GM12892 (cell line): ENCODE measurements around the gene FOXN1.

Source experiments
- DNase-seq: peaks from one replicate; pipeline ENCODE4 v3.0.0; 2011; ENCODE audit not compliant: insufficient read length
- FAIRE-seq: peaks from 2 replicates; lab custom pipeline; 2011; peaks lifted over from hg19 to GRCh38; lab: Jason Lieb, UNC
- POLR2A ChIP-seq: IDR thresholded peaks from 2 replicates; pipeline ENCODE4 v1.6.1; 2011; ENCODE audit warnings: low read depth, low read length, control low read depth
- POLR2AphosphoS5 ChIP-seq: IDR thresholded peaks from 2 replicates; pipeline ENCODE4 v1.6.1; 2011; ENCODE audit warnings: low read depth, low read length, control low read depth
- TAF1 ChIP-seq: IDR thresholded peaks from 2 replicates; pipeline ENCODE4 v1.6.1; 2011; ENCODE audit warnings: low read depth, mild to moderate bottlenecking, control low read depth, low read length, borderline replicate concordance

FOXN1 gene

DNA sequence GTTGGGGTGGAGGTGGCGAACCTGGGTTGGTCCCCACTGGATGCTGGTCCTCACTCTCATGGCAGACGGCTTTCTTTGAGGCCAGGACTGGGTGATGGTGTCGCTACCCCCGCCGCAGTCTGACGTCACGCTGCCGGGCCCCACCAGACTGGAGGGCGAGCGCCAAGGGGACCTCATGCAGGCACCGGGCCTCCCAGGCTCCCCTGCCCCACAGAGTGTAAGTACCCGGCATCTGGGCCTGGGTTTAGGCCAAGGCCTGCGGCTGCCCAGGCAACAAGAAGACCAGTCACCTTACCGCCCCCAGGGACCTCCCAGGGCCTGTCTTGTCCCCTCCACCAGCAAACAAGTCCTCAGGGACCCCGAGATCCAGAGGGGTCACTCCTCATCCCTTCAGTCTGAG lies 17.7 kb downstream of the FOXN1 start:
- DNase-seq (no peak), FAIRE-seq (no peak)
- no peak for TF ChIP-seq TAF1
- TF ChIP-seq POLR2A, result no peak
- TF ChIP-seq POLR2AphosphoS5, result no peak

DNA sequence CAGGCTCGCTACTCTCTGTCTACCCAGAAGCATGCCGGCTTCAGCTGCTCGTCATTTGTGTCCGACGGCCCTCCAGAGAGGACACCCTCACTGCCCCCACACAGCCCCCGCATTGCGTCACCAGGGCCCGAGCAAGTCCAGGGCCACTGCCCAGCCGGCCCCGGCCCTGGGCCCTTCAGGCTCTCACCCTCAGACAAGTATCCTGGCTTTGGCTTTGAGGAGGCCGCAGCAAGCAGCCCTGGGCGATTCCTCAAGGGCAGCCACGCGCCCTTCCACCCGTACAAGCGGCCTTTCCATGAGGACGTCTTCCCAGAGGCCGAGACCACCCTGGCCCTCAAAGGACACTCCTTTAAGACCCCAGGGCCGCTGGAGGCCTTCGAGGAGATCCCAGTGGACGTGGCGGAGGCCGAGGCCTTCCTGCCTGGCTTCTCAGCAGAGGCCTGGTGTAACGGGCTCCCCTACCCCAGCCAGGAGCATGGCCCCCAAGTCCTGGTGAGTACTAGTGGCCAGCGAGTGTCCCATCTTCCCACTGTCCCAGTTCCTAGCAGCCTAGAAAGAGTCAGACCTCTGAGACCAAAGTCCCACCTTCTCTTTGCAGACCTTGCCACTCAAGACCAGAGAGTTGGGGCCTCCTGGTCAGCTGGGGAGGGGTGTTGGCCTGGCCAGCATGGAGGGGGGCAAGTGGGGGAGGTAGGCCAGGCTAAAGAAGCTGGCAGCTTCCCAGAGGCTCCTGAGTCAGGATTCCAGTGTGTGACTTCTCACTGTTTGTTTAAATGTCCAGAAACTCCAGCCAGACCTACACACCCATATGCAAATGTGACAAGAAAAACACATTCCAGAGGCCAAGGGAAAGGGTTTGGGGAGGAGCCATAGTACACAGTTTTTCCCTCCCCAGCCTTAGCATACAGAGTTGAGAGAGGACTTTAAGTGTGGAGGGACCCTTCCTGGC lies 18.6 kb downstream of the FOXN1 start:
- DNase-seq, result no peak
- FAIRE-seq, result no peak
- no peak for TF ChIP-seq TAF1
- TF ChIP-seq POLR2A, result no peak
- TF ChIP-seq POLR2AphosphoS5, result no peak

- FAIRE-seq (no peak), DNase-seq (no peak)
- TF ChIP-seq TAF1 (no peak), POLR2A (no peak), POLR2AphosphoS5 (no peak)
These were observed 20.2 kb downstream of the FOXN1 start for GRCh38 chr17:28526381-28526780.

DNA sequence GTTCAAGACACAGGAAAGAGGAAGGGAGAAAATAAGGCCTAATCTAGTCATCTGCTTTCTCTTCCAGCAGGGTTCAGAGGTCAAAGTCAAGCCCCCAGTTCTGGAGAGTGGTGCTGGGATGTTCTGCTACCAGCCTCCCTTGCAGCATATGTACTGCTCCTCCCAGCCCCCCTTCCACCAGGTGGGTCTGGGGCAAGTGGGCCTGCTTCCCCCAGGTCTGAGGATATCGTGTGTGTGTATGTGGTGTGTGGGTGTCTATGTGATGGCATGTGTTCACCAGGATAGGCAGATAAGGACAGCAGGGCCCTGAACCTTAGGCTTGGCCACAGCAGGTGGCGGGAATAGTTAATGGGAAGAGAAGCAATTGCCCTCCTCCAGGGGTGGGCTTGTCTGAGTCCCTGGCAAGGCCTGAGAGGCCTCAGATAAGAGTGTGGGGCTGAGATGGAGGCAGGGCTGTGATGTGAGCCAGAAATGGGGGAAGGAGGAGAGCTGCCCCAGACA lies 21.1 kb downstream of the FOXN1 start:
- no peak for FAIRE-seq
- TF ChIP-seq POLR2AphosphoS5, result no peak
- no peak for TF ChIP-seq TAF1
- no peak for TF ChIP-seq POLR2A
- no peak for DNase-seq

- FAIRE-seq (no peak), DNase-seq (no peak)
- TF ChIP-seq POLR2A (no peak), TAF1 (no peak), POLR2AphosphoS5 (no peak)
These were observed 21.7 kb downstream of the FOXN1 start for GRCh38 chr17:28527859-28528258.

DNA sequence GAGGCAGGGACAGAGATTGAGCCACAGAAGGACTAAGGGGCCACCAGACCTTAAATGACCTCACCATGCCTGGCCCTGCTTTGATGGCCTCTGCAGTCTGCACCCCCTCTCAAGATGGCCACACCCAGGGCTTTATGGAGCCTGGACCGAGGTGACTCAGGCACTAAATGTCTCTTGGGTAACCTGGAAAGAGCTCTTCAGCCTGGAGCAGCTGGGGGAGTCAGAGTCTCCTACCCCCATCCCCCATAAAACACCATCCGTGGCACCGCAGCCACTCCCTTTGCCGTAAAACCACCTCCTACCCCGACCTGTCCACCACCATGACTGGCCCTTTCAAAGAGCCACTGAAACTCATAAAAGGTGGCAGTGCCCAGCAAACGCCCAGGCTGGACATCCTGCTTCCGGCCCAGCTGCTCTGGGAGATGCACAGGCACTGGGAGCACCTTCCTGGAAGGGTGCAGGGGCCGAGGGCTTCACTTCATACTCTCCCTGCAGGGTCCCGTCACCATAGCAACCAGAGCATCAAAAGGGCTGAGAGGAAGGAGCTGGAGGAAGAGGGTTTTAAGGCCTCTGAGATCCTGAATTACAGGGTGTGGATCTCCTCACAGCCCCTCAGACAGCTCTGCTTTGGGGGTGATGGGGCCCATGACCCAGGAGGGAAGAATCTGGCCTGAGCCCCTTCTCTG lies 22.3 kb downstream of the FOXN1 start:
- TF ChIP-seq POLR2A (no peak), TAF1 (no peak), POLR2AphosphoS5 (no peak)
- FAIRE-seq, result no peak
- no peak for DNase-seq

DNA sequence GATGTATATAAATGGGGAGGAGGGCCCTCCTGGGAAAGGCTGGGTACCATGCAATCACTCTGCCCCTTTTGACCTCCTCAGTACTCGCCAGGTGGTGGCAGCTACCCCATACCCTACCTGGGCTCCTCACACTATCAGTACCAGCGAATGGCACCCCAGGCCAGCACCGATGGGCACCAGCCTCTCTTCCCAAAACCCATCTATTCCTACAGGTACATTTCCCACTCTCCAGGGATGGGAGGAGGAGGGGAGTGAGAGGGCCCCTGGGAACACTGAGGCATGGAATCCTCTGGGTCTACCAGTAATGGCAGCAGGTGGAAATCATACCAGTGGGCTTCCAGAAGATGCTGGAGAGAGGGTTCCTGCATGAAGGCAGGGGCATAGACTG lies 22.9 kb downstream of the FOXN1 start:
- FAIRE-seq (no peak), DNase-seq (no peak)
- no peak for TF ChIP-seq POLR2AphosphoS5
- no peak for TF ChIP-seq POLR2A
- TF ChIP-seq TAF1, result no peak

DNA sequence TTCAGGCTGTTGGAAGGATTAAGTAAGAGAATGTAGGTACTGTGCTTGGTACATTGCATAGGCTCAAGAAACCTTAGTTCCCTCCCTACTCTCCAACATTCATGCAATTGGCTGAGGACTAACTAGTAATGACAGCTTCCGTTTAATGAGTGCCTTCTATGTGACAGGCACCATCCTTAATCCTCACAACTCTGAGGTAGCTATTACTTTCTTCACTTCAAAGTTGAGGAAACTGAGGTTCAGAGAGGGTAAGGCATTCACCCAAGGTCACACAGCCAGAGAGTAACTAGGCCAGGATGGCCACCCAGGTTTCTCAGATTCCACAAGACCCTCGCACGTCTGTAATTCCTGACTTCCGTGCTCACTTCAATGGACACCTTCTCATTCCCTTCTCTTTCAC lies 24.1 kb downstream of the FOXN1 start:
- TF ChIP-seq POLR2A (no peak), POLR2AphosphoS5 (no peak), TAF1 (no peak)
- DNase-seq, result no peak
- FAIRE-seq, result no peak

DNA sequence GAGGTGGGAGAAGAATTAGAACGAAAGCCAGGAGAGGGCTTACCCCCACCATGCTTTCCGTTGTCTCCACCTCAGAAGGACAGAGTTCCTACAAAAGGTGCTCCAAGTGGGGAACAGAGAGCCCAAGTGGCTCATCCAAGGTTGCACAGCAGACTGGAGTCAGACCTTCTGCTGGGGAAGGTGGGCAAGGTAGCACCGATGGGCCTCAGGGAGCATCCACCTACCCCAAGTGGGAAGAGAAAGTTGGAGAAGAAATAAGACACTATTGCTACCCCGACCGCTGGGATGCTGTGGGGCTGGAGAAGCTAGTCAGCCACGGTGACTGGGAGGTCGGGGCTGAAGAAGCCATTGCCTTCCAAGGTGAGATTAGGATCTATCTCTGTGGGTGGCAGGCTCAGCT lies 24.8 kb downstream of the FOXN1 start:
- TF ChIP-seq POLR2A (no peak), TAF1 (no peak), POLR2AphosphoS5 (no peak)
- DNase-seq (no peak), FAIRE-seq (no peak)

GRCh38 chr17:28532050-28532960 lies 26.2 kb downstream of the FOXN1 start:
- DNase-seq, result no peak
- TF ChIP-seq POLR2AphosphoS5 (no peak), TAF1 (no peak), POLR2A (no peak)
- no peak for FAIRE-seq
